ENCODE data around the gene LY9. TPM values are rescaled to one million over a fixed set of nuclear protein-coding genes. Genes with fewer than 3 reads are reported as not detected.

The LY9 gene
- total and polyA plus RNA-seq, 9 of the 15 experiments (the other 6 are each of a cell fraction or from before 2014, with no cell fraction given): not detected

DNA sequence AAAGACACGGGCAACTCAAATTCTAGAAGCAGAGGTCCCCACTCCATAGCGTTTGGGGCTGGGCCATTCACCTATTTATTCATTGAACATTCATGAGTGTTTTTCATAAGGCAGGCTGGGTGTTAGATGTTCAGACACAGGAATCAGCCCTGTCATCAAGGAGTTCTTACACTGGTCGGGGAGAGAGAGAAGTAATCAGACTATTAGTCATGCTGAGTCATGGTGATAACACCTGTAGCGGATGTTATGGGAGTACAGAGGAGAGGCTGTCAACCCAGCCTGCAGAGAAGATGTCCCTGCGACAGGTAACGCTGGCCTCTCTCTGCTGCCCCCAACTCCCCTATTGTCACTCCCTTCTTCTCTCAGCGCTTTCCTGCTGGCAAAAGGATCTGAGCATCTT is 17.2 kb downstream of the LY9 start (continued):
- TF ChIP-seq YY1 (IDR thresholded peaks at IDR 0.05; ENCODE audit: borderline replicate concordance in 1 of 3, control insufficient read depth in 1 of 3, extremely low read depth in 1 of 3, insufficient read depth in 3 of 3, insufficient read length in 1 of 3, insufficient replicate concordance in 2 of 3, low read depth in 1 of 3, low read length in 2 of 3) (no peak), RAD21 (CRISPR knock-in tag; conservative IDR thresholded peaks at IDR 0.05 in 1 of 2, IDR thresholded peaks at IDR 0.05 in 1 of 2) (no peak), ZNF586 (CRISPR knock-in tag; conservative IDR thresholded peaks at IDR 0.05) (no peak), MYNN (IDR thresholded peaks at IDR 0.05) (no peak), MYNN (CRISPR knock-in tag; IDR thresholded peaks at IDR 0.05) (no peak), DDX20 (tag; IDR thresholded peaks at IDR 0.05; ENCODE audit: low read depth) (no peak), THAP7 (CRISPR knock-in tag; IDR thresholded peaks at IDR 0.05) (no peak), KLF10 (CRISPR knock-in tag; IDR thresholded peaks at IDR 0.05) (no peak), ZNF695 (CRISPR knock-in tag; IDR thresholded peaks at IDR 0.05) (no peak), ARID1B (IDR thresholded peaks at IDR 0.05) (peak; percentile 74; the same call in 1 of the 2 replicates), SMARCA4 (IDR thresholded peaks at IDR 0.05) (peak; percentile 80), SRSF7 (optimal IDR thresholded peaks at IDR 0.05; ENCODE audit: low read depth, low read length) (no peak), KLF13 (tag; IDR thresholded peaks at IDR 0.05; ENCODE audit: borderline replicate concordance, low read depth) (no peak), EP300 (IDR thresholded peaks at IDR 0.05; ENCODE audit: low read length) (peak; percentile 18; the same call in 1 of the 2 replicates), MIER1 (IDR thresholded peaks at IDR 0.05; ENCODE audit: low read depth) (no peak), ZNF121 (CRISPR knock-in tag; conservative IDR thresholded peaks at IDR 0.05) (no peak), SIN3B (IDR thresholded peaks at IDR 0.05; ENCODE audit: low read depth) (no peak), POLR2B (IDR thresholded peaks at IDR 0.05; ENCODE audit: low read depth, partially characterized antibody) (no peak), GATAD2B (IDR thresholded peaks at IDR 0.05; ENCODE audit: borderline replicate concordance) (no peak), RBFOX2 (IDR thresholded peaks at IDR 0.05; ENCODE audit: low read depth, low read length) (no peak), ZFP30 (CRISPR knock-in tag; IDR thresholded peaks at IDR 0.05; ENCODE audit: borderline replicate concordance) (no peak), WHSC1 (IDR thresholded peaks at IDR 0.05; ENCODE audit: low read length) (no peak), PML (IDR thresholded peaks at IDR 0.05; ENCODE audit: low read length) (no peak), NFE2 (IDR thresholded peaks at IDR 0.05; ENCODE audit: low read depth) (peak; percentile 93), SP2 (IDR thresholded peaks at IDR 0.05; ENCODE audit: extremely low read depth, low read depth, low read length, poor library complexity, severe bottlenecking) (no peak), ZNF717 (CRISPR knock-in tag; IDR thresholded peaks at IDR 0.05) (no peak), ZNF316 (IDR thresholded peaks at IDR 0.05) (peak; percentile 92)
- TF ChIP-seq, protein P1, sequence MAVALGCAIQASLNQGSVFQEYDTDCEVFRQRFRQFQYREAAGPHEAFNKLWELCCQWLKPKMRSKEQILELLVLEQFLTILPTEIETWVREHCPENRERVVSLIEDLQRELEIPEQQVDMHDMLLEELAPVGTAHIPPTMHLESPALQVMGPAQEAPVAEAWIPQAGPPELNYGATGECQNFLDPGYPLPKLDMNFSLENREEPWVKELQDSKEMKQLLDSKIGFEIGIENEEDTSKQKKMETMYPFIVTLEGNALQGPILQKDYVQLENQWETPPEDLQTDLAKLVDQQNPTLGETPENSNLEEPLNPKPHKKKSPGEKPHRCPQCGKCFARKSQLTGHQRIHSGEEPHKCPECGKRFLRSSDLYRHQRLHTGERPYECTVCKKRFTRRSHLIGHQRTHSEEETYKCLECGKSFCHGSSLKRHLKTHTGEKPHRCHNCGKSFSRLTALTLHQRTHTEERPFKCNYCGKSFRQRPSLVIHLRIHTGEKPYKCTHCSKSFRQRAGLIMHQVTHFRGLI (CRISPR knock-in tag; IDR thresholded peaks at IDR 0.05): no peak
- TF ChIP-seq, protein P2, sequence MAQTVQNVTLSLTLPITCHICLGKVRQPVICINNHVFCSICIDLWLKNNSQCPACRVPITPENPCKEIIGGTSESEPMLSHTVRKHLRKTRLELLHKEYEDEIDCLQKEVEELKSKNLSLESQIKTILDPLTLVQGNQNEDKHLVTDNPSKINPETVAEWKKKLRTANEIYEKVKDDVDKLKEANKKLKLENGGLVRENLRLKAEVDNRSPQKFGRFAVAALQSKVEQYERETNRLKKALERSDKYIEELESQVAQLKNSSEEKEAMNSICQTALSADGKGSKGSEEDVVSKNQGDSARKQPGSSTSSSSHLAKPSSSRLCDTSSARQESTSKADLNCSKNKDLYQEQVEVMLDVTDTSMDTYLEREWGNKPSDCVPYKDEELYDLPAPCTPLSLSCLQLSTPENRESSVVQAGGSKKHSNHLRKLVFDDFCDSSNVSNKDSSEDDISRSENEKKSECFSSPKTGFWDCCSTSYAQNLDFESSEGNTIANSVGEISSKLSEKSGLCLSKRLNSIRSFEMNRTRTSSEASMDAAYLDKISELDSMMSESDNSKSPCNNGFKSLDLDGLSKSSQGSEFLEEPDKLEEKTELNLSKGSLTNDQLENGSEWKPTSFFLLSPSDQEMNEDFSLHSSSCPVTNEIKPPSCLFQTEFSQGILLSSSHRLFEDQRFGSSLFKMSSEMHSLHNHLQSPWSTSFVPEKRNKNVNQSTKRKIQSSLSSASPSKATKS (CRISPR knock-in tag; IDR thresholded peaks at IDR 0.05): no peak

Data from K562 (cell line).